GM23338 (cell line): ENCODE results near the gene HSD11B1L.
"Not testable (repeated sequence)": the region's sequence is repeated elsewhere in the genome, so short reads cannot be mapped to it uniquely, and the experiment has no call there.

Source experiments
- CREB1 ChIP-seq: fragments of 250-450 bp; sonication (Bioruptor Pico); IDR thresholded peaks from 2 replicates; pipeline ENCODE4 v1.5.0; 2020; ENCODE audit warnings: low read depth, mild to moderate bottlenecking, moderate library complexity
- EZH2 ChIP-seq: fragments of 200-600 bp; sonication (generic); IDR thresholded peaks from one replicate; pipeline ENCODE4 v1.8.0; 2017; ENCODE audit warnings: antibody characterized with exemption, mild to moderate bottlenecking, low read depth; ENCODE audit not compliant: unreplicated experiment
- EZH2phosphoT487 ChIP-seq: fragments of 200-600 bp; sonication (generic); IDR thresholded peaks from one replicate; pipeline ENCODE4 v1.8.1; 2018; ENCODE audit warnings: antibody characterized with exemption; ENCODE audit not compliant: unreplicated experiment
- JUNB ChIP-seq: IDR thresholded peaks from one replicate; pipeline ENCODE4 v1.6.1; 2016; ENCODE audit warnings: antibody characterized with exemption; ENCODE audit not compliant: unreplicated experiment
- NANOG ChIP-seq: IDR thresholded peaks from 2 replicates; pipeline ENCODE4 v1.6.1; 2016; ENCODE audit warnings: antibody characterized with exemption, borderline replicate concordance
- POLR2AphosphoS5 ChIP-seq: IDR thresholded peaks from 2 replicates; pipeline ENCODE4 v1.6.1; 2016; ENCODE audit warnings: antibody characterized with exemption, low read depth
- ZNF114 ChIP-seq: fragments of 250-450 bp; sonication (Bioruptor Pico); IDR thresholded peaks from 2 replicates; pipeline ENCODE4 v1.5.0; 2020; ENCODE audit warnings: mild to moderate bottlenecking, moderate library complexity
- ZNF331 ChIP-seq: fragments of 250-450 bp; sonication (Bioruptor Pico); IDR thresholded peaks from 2 replicates; pipeline ENCODE4 v1.5.0; 2020; ENCODE audit warnings: low read depth, mild to moderate bottlenecking, moderate library complexity
- TF ChIP-seq, protein P1 (sequence below): IDR thresholded peaks from one replicate; pipeline ENCODE4 v1.6.1; 2018; ENCODE audit warnings: antibody characterized with exemption; ENCODE audit not compliant: unreplicated experiment
- TF ChIP-seq, protein P2 (sequence below), 2 experiments: fragments of 200-600 bp in 1 of 2; sonication (generic) in 1 of 2; conservative IDR thresholded peaks; 2 replicates each; pipeline versions ENCODE4 v1.5.1 to v1.6.1; 2016 to 2017; ENCODE audit warnings: antibody characterized with exemption in 2 of 2, low read depth in 2 of 2, mild to moderate bottlenecking in 2 of 2, moderate library complexity in 1 of 2
- TF ChIP-seq, protein P3 (sequence below): IDR thresholded peaks from 2 replicates; pipeline ENCODE4 v1.6.1; 2016; ENCODE audit warnings: antibody characterized with exemption
- TF ChIP-seq, protein P4 (sequence below): fragments of 250-450 bp; sonication (Bioruptor Pico); IDR thresholded peaks from 2 replicates; pipeline ENCODE4 v1.5.0; 2020; ENCODE audit warnings: mild to moderate bottlenecking, moderate library complexity

DNA sequence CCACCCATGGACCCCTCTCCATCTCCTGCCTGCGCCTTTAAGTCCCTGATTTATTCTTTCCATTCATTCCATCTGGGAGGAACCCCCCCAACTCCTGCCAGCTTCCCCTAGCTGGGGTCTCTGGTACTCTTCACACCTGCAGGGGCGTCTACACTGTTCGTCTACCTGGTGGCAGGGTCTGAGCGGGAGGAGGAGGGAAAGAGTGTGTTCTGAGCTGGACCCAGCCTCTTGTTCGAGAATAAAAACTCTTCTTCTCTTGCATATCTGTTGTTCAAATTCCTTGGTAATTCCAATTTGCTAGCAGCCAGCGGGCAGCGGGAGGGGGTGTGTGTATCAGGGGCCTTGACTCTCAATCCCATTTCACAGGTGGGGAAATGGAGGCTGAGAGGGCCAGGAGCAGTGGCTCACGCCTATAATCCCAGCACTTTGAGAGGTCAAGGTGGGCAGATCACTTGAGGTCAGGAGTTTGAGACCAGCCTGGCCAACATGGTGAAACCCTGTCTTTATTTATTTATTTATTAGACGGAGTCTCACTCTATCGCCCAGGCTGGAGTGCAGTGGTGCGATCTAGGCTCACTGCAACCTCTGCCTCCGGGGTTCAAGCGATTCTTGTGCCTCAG, 7.5 kb downstream of the HSD11B1L start:
- not testable (repeated sequence) for TF ChIP-seq EZH2; CREB1; POLR2AphosphoS5; JUNB; EZH2phosphoT487; ZNF331 (CRISPR knock-in tag); ZNF114 (CRISPR knock-in tag); NANOG
- TF ChIP-seq, protein P1, sequence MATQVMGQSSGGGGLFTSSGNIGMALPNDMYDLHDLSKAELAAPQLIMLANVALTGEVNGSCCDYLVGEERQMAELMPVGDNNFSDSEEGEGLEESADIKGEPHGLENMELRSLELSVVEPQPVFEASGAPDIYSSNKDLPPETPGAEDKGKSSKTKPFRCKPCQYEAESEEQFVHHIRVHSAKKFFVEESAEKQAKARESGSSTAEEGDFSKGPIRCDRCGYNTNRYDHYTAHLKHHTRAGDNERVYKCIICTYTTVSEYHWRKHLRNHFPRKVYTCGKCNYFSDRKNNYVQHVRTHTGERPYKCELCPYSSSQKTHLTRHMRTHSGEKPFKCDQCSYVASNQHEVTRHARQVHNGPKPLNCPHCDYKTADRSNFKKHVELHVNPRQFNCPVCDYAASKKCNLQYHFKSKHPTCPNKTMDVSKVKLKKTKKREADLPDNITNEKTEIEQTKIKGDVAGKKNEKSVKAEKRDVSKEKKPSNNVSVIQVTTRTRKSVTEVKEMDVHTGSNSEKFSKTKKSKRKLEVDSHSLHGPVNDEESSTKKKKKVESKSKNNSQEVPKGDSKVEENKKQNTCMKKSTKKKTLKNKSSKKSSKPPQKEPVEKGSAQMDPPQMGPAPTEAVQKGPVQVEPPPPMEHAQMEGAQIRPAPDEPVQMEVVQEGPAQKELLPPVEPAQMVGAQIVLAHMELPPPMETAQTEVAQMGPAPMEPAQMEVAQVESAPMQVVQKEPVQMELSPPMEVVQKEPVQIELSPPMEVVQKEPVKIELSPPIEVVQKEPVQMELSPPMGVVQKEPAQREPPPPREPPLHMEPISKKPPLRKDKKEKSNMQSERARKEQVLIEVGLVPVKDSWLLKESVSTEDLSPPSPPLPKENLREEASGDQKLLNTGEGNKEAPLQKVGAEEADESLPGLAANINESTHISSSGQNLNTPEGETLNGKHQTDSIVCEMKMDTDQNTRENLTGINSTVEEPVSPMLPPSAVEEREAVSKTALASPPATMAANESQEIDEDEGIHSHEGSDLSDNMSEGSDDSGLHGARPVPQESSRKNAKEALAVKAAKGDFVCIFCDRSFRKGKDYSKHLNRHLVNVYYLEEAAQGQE = not testable (repeated sequence)
- TF ChIP-seq, protein P2, sequence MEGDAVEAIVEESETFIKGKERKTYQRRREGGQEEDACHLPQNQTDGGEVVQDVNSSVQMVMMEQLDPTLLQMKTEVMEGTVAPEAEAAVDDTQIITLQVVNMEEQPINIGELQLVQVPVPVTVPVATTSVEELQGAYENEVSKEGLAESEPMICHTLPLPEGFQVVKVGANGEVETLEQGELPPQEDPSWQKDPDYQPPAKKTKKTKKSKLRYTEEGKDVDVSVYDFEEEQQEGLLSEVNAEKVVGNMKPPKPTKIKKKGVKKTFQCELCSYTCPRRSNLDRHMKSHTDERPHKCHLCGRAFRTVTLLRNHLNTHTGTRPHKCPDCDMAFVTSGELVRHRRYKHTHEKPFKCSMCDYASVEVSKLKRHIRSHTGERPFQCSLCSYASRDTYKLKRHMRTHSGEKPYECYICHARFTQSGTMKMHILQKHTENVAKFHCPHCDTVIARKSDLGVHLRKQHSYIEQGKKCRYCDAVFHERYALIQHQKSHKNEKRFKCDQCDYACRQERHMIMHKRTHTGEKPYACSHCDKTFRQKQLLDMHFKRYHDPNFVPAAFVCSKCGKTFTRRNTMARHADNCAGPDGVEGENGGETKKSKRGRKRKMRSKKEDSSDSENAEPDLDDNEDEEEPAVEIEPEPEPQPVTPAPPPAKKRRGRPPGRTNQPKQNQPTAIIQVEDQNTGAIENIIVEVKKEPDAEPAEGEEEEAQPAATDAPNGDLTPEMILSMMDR (conservative IDR thresholded peaks at IDR 0.05; ENCODE audit: low read depth in 2 of 2) = not testable (repeated sequence)
- TF ChIP-seq, protein P3, sequence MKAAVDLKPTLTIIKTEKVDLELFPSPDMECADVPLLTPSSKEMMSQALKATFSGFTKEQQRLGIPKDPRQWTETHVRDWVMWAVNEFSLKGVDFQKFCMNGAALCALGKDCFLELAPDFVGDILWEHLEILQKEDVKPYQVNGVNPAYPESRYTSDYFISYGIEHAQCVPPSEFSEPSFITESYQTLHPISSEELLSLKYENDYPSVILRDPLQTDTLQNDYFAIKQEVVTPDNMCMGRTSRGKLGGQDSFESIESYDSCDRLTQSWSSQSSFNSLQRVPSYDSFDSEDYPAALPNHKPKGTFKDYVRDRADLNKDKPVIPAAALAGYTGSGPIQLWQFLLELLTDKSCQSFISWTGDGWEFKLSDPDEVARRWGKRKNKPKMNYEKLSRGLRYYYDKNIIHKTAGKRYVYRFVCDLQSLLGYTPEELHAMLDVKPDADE = not testable (repeated sequence)
- TF ChIP-seq, protein P4, sequence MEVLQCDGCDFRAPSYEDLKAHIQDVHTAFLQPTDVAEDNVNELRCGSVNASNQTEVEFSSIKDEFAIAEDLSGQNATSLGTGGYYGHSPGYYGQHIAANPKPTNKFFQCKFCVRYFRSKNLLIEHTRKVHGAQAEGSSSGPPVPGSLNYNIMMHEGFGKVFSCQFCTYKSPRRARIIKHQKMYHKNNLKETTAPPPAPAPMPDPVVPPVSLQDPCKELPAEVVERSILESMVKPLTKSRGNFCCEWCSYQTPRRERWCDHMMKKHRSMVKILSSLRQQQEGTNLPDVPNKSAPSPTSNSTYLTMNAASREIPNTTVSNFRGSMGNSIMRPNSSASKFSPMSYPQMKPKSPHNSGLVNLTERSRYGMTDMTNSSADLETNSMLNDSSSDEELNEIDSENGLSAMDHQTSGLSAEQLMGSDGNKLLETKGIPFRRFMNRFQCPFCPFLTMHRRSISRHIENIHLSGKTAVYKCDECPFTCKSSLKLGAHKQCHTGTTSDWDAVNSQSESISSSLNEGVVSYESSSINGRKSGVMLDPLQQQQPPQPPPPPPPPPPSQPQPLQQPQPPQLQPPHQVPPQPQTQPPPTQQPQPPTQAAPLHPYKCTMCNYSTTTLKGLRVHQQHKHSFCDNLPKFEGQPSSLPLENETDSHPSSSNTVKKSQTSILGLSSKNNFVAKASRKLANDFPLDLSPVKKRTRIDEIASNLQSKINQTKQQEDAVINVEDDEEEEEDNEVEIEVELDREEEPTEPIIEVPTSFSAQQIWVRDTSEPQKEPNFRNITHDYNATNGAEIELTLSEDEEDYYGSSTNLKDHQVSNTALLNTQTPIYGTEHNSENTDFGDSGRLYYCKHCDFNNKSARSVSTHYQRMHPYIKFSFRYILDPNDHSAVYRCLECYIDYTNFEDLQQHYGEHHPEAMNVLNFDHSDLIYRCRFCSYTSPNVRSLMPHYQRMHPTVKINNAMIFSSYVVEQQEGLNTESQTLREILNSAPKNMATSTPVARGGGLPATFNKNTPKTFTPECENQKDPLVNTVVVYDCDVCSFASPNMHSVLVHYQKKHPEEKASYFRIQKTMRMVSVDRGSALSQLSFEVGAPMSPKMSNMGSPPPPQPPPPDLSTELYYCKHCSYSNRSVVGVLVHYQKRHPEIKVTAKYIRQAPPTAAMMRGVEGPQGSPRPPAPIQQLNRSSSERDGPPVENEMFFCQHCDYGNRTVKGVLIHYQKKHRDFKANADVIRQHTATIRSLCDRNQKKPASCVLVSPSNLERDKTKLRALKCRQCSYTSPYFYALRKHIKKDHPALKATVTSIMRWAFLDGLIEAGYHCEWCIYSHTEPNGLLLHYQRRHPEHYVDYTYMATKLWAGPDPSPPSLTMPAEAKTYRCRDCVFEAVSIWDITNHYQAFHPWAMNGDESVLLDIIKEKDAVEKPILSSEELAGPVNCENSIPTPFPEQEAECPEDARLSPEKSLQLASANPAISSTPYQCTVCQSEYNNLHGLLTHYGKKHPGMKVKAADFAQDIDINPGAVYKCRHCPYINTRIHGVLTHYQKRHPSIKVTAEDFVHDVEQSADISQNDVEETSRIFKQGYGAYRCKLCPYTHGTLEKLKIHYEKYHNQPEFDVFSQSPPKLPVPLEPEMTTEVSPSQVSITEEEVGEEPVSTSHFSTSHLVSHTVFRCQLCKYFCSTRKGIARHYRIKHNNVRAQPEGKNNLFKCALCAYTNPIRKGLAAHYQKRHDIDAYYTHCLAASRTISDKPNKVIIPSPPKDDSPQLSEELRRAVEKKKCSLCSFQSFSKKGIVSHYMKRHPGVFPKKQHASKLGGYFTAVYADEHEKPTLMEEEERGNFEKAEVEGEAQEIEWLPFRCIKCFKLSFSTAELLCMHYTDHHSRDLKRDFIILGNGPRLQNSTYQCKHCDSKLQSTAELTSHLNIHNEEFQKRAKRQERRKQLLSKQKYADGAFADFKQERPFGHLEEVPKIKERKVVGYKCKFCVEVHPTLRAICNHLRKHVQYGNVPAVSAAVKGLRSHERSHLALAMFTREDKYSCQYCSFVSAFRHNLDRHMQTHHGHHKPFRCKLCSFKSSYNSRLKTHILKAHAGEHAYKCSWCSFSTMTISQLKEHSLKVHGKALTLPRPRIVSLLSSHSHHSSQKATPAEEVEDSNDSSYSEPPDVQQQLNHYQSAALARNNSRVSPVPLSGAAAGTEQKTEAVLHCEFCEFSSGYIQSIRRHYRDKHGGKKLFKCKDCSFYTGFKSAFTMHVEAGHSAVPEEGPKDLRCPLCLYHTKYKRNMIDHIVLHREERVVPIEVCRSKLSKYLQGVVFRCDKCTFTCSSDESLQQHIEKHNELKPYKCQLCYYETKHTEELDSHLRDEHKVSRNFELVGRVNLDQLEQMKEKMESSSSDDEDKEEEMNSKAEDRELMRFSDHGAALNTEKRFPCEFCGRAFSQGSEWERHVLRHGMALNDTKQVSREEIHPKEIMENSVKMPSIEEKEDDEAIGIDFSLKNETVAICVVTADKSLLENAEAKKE (CRISPR knock-in tag) = not testable (repeated sequence)
